GM06990 (cell line): ENCODE measurements around the gene SLC26A8.

Experiments
- DNase-seq: peaks from one replicate; pipeline ENCODE4 v3.0.0-alpha.2; 2011; ENCODE audit not compliant: insufficient read length; ENCODE audit errors: extremely low read depth
- H3K27me3 ChIP-seq: replicated peaks from 2 replicates; pipeline ENCODE4 v1.6.0; 2011; ENCODE audit warnings: low read length; ENCODE audit not compliant: control insufficient read depth, insufficient read depth
- H3K36me3 ChIP-seq: 2 replicates; pipeline ENCODE4 v1.5.1; 2011; ENCODE audit warnings: low read length; ENCODE audit not compliant: control insufficient read depth, insufficient read depth
- H3K4me3 ChIP-seq: replicated peaks from 2 replicates; pipeline ENCODE4 v1.5.1; 2011; ENCODE audit warnings: low read depth, mild to moderate bottlenecking, control low read depth, low read length
- CTCF ChIP-seq: IDR thresholded peaks from 2 replicates; pipeline ENCODE4 v1.5.1; 2011; ENCODE audit warnings: low read length, control low read depth, mild to moderate bottlenecking, inconsistent platforms; ENCODE audit not compliant: insufficient read depth, poor library complexity, severe bottlenecking

The SLC26A8 gene

GRCh38 chr6:36028877-36029324 lies 4.5 kb upstream of the SLC26A8 start:
- Histone ChIP-seq H3K36me3 (no peaks in the 10 kb centered on the region), H3K27me3 (no peaks in the 10 kb centered on the region), H3K4me3 (peak overlapping the region; percentile 86)
- peak; percentile 24 for DNase-seq
- TF ChIP-seq CTCF = no peak

- peak; percentile 60 for DNase-seq
- Histone ChIP-seq H3K4me3 (peak overlapping the region; percentile 86), H3K27me3 (no peaks in the 10 kb centered on the region), H3K36me3 (no peaks in the 10 kb centered on the region)
- TF ChIP-seq CTCF = no peak
Measured at GRCh38 chr6:36028088-36028876, 3.8 kb upstream of the SLC26A8 start.

GRCh38 chr6:36027501-36028087 lies 3.2 kb upstream of the SLC26A8 start, which contains the start of gene MAPK14:
Gene MAPK14, plus strand, starts transcription at chr6:36027808. Its CDS starts 350 bp downstream, at chr6:36028158.
- Histone ChIP-seq H3K36me3 (no peaks in the 10 kb centered on the region), H3K27me3 (no peaks in the 10 kb centered on the region), H3K4me3 (peak within 1 kb of the TSS; percentile 86)
- peak; percentile 94 for TF ChIP-seq CTCF
- peak; percentile 95 for DNase-seq

- no peak for TF ChIP-seq CTCF
Measured at GRCh38 chr6:36025932-36026327, 1.5 kb upstream of the SLC26A8 start.

GRCh38 chr6:36025260-36025931 lies 955 bp upstream of the SLC26A8 start:
- Histone ChIP-seq H3K36me3 (no peaks in the 10 kb centered on the region), H3K27me3 (no peaks in the 10 kb centered on the region), H3K4me3 (no peak overlapping the region)
- no peak for TF ChIP-seq CTCF
- DNase-seq = no peak

More at GRCh38 chr6:36025932-36026327, 1.5 kb upstream of the SLC26A8 start:
- no peak for DNase-seq
- H3K4me3 ChIP-seq = no peak overlapping the region
- no peaks in the 10 kb centered on the region for H3K27me3 ChIP-seq
- no peaks in the 10 kb centered on the region for H3K36me3 ChIP-seq
